ENCODE measurements around the gene FOXL3.

- no peak for TF ChIP-seq USF1 (CRISPR knock-in tag; IDR thresholded peaks at IDR 0.05)
- no peak for TF ChIP-seq USF2 (CRISPR knock-in tag; IDR thresholded peaks at IDR 0.05)
- TF ChIP-seq, protein P1, sequence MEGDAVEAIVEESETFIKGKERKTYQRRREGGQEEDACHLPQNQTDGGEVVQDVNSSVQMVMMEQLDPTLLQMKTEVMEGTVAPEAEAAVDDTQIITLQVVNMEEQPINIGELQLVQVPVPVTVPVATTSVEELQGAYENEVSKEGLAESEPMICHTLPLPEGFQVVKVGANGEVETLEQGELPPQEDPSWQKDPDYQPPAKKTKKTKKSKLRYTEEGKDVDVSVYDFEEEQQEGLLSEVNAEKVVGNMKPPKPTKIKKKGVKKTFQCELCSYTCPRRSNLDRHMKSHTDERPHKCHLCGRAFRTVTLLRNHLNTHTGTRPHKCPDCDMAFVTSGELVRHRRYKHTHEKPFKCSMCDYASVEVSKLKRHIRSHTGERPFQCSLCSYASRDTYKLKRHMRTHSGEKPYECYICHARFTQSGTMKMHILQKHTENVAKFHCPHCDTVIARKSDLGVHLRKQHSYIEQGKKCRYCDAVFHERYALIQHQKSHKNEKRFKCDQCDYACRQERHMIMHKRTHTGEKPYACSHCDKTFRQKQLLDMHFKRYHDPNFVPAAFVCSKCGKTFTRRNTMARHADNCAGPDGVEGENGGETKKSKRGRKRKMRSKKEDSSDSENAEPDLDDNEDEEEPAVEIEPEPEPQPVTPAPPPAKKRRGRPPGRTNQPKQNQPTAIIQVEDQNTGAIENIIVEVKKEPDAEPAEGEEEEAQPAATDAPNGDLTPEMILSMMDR (IDR thresholded peaks at IDR 0.05): no peak
- no peak for TF ChIP-seq ZNF121 (CRISPR knock-in tag; IDR thresholded peaks at IDR 0.05)
- no peak for TF ChIP-seq MYBL2 (CRISPR knock-in tag; IDR thresholded peaks at IDR 0.05)
- no peak for TF ChIP-seq ATF1 (CRISPR knock-in tag; IDR thresholded peaks at IDR 0.05)
- no peak for TF ChIP-seq ZNF281 (CRISPR knock-in tag; IDR thresholded peaks at IDR 0.05)
- TF ChIP-seq ZNF232 (CRISPR knock-in tag; IDR thresholded peaks at IDR 0.05): no peak
- TF ChIP-seq ZNF138 (CRISPR knock-in tag; conservative IDR thresholded peaks at IDR 0.05): no peak
- no peak for TF ChIP-seq NR1H2 (CRISPR knock-in tag; IDR thresholded peaks at IDR 0.05)
Observed at GRCh38 chr7:317643-318405, 27.9 kb downstream of the FOXL3 start.
